H1 (cell line): Measurements from ENCODE around the gene SLC9A2. TPM values are rescaled to one million over a fixed set of nuclear protein-coding genes. Genes with fewer than 3 reads are reported as not detected.

Source experiments
- CTCF ChIA-PET: fragments of 300-600 bp; sonication (Branson Sonifier 250); formaldehyde crosslinking; loops from one replicate; lab custom pipeline; 2021; ENCODE audit not compliant: partially characterized antibody; lab: Charles Lee
- POLR2A ChIA-PET: fragments of 300-600 bp; sonication (Branson Sonifier 250); formaldehyde crosslinking; loops from one replicate; lab custom pipeline; 2021; ENCODE audit warnings: inconsistent platforms; ENCODE audit not compliant: partially characterized antibody; lab: Charles Lee
- DNase-seq, 2 experiments: peaks; one replicate each; pipeline versions ENCODE4 v3.0.0 to v3.0.0-alpha.2; 2010 to 2022; ENCODE audit warnings: low spot score in 2 of 2, low read depth in 1 of 2, mixed read lengths in 1 of 2
- FAIRE-seq: peaks from 2 replicates; lab custom pipeline; 2011; peaks lifted over from hg19 to GRCh38; lab: Jason Lieb, UNC
- H2AFZ ChIP-seq: 2 replicates; pipeline ENCODE4 v1.8.1; 2012; ENCODE audit warnings: low read length, inconsistent platforms
- H2AK5ac ChIP-seq: 2 replicates; pipeline ENCODE4 v1.6.1; 2013; ENCODE audit warnings: low read depth, low read length
- H2BK120ac ChIP-seq: replicated peaks from 2 replicates; pipeline ENCODE3; 2013; ENCODE audit warnings: low read depth, low read length, inconsistent platforms
- H2BK12ac ChIP-seq: 2 replicates; pipeline ENCODE4 v1.6.1; 2013; ENCODE audit warnings: low read depth, low read length
- H2BK15ac ChIP-seq: 2 replicates; pipeline ENCODE4 v1.6.1; 2013; ENCODE audit warnings: low read length
- H2BK20ac ChIP-seq: 2 replicates; pipeline ENCODE4 v1.6.1; 2013; ENCODE audit warnings: low read length
- H2BK5ac ChIP-seq: 2 replicates; pipeline ENCODE4 v1.6.1; 2013; ENCODE audit warnings: low read depth, low read length
- H3K14ac ChIP-seq: 2 replicates; pipeline ENCODE4 v1.6.1; 2013; ENCODE audit warnings: inconsistent platforms; ENCODE audit not compliant: insufficient read length
- H3K18ac ChIP-seq: 2 replicates; pipeline ENCODE4 v1.6.1; 2013; ENCODE audit warnings: low read length; ENCODE audit errors: extremely low read depth
- H3K23ac ChIP-seq: 2 replicates; pipeline ENCODE4 v1.6.1; 2013; ENCODE audit warnings: inconsistent platforms; ENCODE audit not compliant: insufficient read length
- H3K23me2 ChIP-seq: 2 replicates; pipeline ENCODE4 v1.6.1; 2013; ENCODE audit warnings: low read depth, low read length
- H3K27ac ChIP-seq: 2 replicates; pipeline ENCODE4 v1.6.1; 2011; ENCODE audit warnings: low read depth, low read length, inconsistent platforms
- H3K27me3 ChIP-seq, 4 experiments: replicated peaks in 1 of 4; 1 replicate in 1 of 4; 2 replicates in 3 of 4; pipeline versions ENCODE4 v1.6.1 to v1.8.1; 2011 to 2013; ENCODE audit warnings: low read length in 3 of 4, mild to moderate bottlenecking in 3 of 4, inconsistent platforms in 2 of 4, mixed read lengths in 2 of 4, moderate library complexity in 1 of 4; ENCODE audit not compliant: control insufficient read depth in 3 of 4, insufficient read depth in 3 of 4; ENCODE audit errors: extremely low read depth in 1 of 4
- H3K36me3 ChIP-seq, 4 experiments: 2 replicates each; pipeline versions ENCODE4 v1.6.1 to v1.8.1; 2011 to 2013; ENCODE audit warnings: mild to moderate bottlenecking in 4 of 4, low read length in 3 of 4, moderate library complexity in 2 of 4, control low read depth in 1 of 4, inconsistent platforms in 1 of 4; ENCODE audit not compliant: insufficient read depth in 4 of 4, control insufficient read depth in 2 of 4
- H3K4ac ChIP-seq: replicated peaks from 2 replicates; pipeline ENCODE3; 2013; ENCODE audit warnings: low read length, low read depth, mixed read lengths, inconsistent platforms; ENCODE audit not compliant: insufficient read length
- H3K4me1 ChIP-seq, 4 experiments: replicated peaks in 1 of 4; 1 replicate in 1 of 4; 2 replicates in 3 of 4; pipeline versions ENCODE4 v1.6.1 to v1.8.1; 2011 to 2013; ENCODE audit warnings: low read length in 3 of 4, inconsistent platforms in 2 of 4, mixed read lengths in 1 of 4; ENCODE audit not compliant: insufficient read depth in 4 of 4, control insufficient read depth in 3 of 4
- H3K4me2 ChIP-seq, 2 experiments: 2 replicates each; pipeline versions ENCODE4 v1.6.1 to v1.8.1; 2011 to 2013; ENCODE audit warnings: low read depth in 2 of 2, low read length in 2 of 2, control low read depth in 1 of 2, inconsistent platforms in 1 of 2, mild to moderate bottlenecking in 1 of 2; ENCODE audit not compliant: insufficient read depth in 1 of 2
- H3K4me3 ChIP-seq, 4 experiments: fragments of 200-600, 300-600 bp in 1 of 4; sonication (generic), shearing (Covaris generic), sonication (Bioruptor Twin) in 1 of 4; 2 replicates each; pipeline versions ENCODE4 v1.5.1 to v1.8.1; 2011 to 2016; ENCODE audit warnings: low read length in 4 of 4, low read depth in 3 of 4, control low read depth in 2 of 4, inconsistent platforms in 2 of 4, mild to moderate bottlenecking in 2 of 4, mixed read lengths in 1 of 4, moderate library complexity in 1 of 4; ENCODE audit not compliant: insufficient read depth in 2 of 4; ENCODE audit errors: extremely low read depth in 1 of 4
- H3K56ac ChIP-seq: replicated peaks from 2 replicates; pipeline ENCODE3; 2013; ENCODE audit warnings: low read depth, mild to moderate bottlenecking, mixed read lengths, low read length, inconsistent platforms; ENCODE audit not compliant: insufficient read length
- H3K79me1 ChIP-seq: 2 replicates; pipeline ENCODE4 v1.6.1; 2013; ENCODE audit warnings: low read depth, low read length, control low read depth
- H3K79me2 ChIP-seq, 2 experiments: 2 replicates each; pipeline versions ENCODE4 v1.6.1 to v1.8.1; 2012 to 2013; ENCODE audit warnings: low read length in 2 of 2, mild to moderate bottlenecking in 2 of 2, inconsistent platforms in 1 of 2; ENCODE audit not compliant: insufficient read depth in 2 of 2, control insufficient read depth in 1 of 2
- H3K9ac ChIP-seq, 4 experiments: replicated peaks in 1 of 4; 1 replicate in 1 of 4; 2 replicates in 3 of 4; pipeline versions ENCODE4 v1.6.1 to v1.8.1; 2011 to 2013; ENCODE audit warnings: low read depth in 3 of 4, low read length in 3 of 4, control low read depth in 2 of 4, mild to moderate bottlenecking in 2 of 4, moderate library complexity in 2 of 4, inconsistent platforms in 1 of 4; ENCODE audit errors: extremely low read depth in 1 of 4
- H3K9me3 ChIP-seq, 2 experiments: 2 replicates each; pipeline versions ENCODE4 v1.6.1 to v1.8.1; 2012 to 2013; ENCODE audit warnings: mild to moderate bottlenecking in 2 of 2, moderate library complexity in 2 of 2, control low read depth in 1 of 2, inconsistent platforms in 1 of 2, low read depth in 1 of 2, low read length in 1 of 2, mixed read lengths in 1 of 2; ENCODE audit not compliant: insufficient read depth in 2 of 2
- H4K20me1 ChIP-seq, 2 experiments: replicated peaks in 1 of 2; 2 replicates each; pipeline versions ENCODE3 to v1.8.1; 2011 to 2013; ENCODE audit warnings: inconsistent platforms in 2 of 2, low read length in 2 of 2, mild to moderate bottlenecking in 1 of 2; ENCODE audit not compliant: insufficient read depth in 2 of 2, control insufficient read depth in 1 of 2
- H4K5ac ChIP-seq: 2 replicates; pipeline ENCODE4 v1.6.1; 2013; ENCODE audit warnings: low read length, low read depth, mixed read lengths, inconsistent platforms; ENCODE audit not compliant: insufficient read length
- H4K8ac ChIP-seq: 2 replicates; pipeline ENCODE4 v1.8.0; 2013; ENCODE audit warnings: mild to moderate bottlenecking, moderate library complexity, low read length, inconsistent platforms; ENCODE audit not compliant: insufficient read depth; ENCODE audit errors: extremely low read depth
- H4K91ac ChIP-seq: replicated peaks from 2 replicates; pipeline ENCODE3; 2013; ENCODE audit warnings: low read length, mixed read lengths, inconsistent platforms; ENCODE audit not compliant: insufficient read length
- BCL11A ChIP-seq, 2 experiments: IDR thresholded peaks; one replicate each; pipeline ENCODE4 v1.6.1; 2011; ENCODE audit warnings: low read depth in 2 of 2, low read length in 2 of 2, mild to moderate bottlenecking in 2 of 2
- CHD2 ChIP-seq: IDR thresholded peaks from 2 replicates; pipeline ENCODE4 v1.6.1; 2012; ENCODE audit warnings: low read length, improper control_type of control experiment
- HDAC2 ChIP-seq, 2 experiments: fragments of 300-600 bp in 1 of 2; sonication (generic) in 1 of 2; IDR thresholded peaks; 2 replicates each; pipeline ENCODE4 v1.6.1; 2011 to 2012; ENCODE audit warnings: low read depth in 2 of 2, low read length in 2 of 2, mild to moderate bottlenecking in 2 of 2, moderate library complexity in 2 of 2, borderline replicate concordance in 1 of 2, inconsistent platforms in 1 of 2
- POU5F1 ChIP-seq: IDR thresholded peaks from 2 replicates; pipeline ENCODE4 v1.6.1; 2011; ENCODE audit warnings: low read depth, mild to moderate bottlenecking, low read length, moderate library complexity
- RBBP5 ChIP-seq: IDR thresholded peaks from 2 replicates; pipeline ENCODE4 v1.7.1; 2012; ENCODE audit warnings: low read depth, mild to moderate bottlenecking, inconsistent platforms, low read length, moderate library complexity, borderline replicate concordance
- RFX5 ChIP-seq: IDR thresholded peaks from 2 replicates; pipeline ENCODE4 v1.6.1; 2011; ENCODE audit warnings: low read depth, low read length, improper control_type of control experiment, borderline replicate concordance
- RXRA ChIP-seq: IDR thresholded peaks from 2 replicates; pipeline ENCODE4 v1.6.1; 2011; ENCODE audit warnings: low read depth, mild to moderate bottlenecking, low read length, moderate library complexity; ENCODE audit not compliant: insufficient read depth
- SIX5 ChIP-seq: IDR thresholded peaks from 2 replicates; pipeline ENCODE4 v1.6.1; 2011; ENCODE audit warnings: mild to moderate bottlenecking, low read depth, low read length
- SP2 ChIP-seq: IDR thresholded peaks from 2 replicates; pipeline ENCODE4 v1.6.1; 2012; ENCODE audit warnings: mild to moderate bottlenecking, low read length, inconsistent platforms
- SP4 ChIP-seq: IDR thresholded peaks from 2 replicates; pipeline ENCODE4 v1.6.1; 2012; ENCODE audit warnings: low read length, inconsistent platforms
- USF2 ChIP-seq: IDR thresholded peaks from 2 replicates; pipeline ENCODE4 v1.6.1; 2011; ENCODE audit warnings: low read length, improper control_type of control experiment
- YY1 ChIP-seq: IDR thresholded peaks from 2 replicates; pipeline ENCODE4 v1.6.1; 2011; ENCODE audit warnings: low read depth, mild to moderate bottlenecking, low read length
- WGBS, 2 experiments: shearing (Covaris generic) in 1 of 2; methylation state at CpG; one replicate each; pipeline versions ENCODE4 v1.1.6 to v1.1.7; 2013 to 2015; ENCODE audit warnings: low lambda C conversion rate in 2 of 2, mixed read lengths in 2 of 2, inconsistent platforms in 1 of 2, low coverage in 1 of 2, missing lambda C conversion rate in 1 of 2; ENCODE audit not compliant: insufficient replicate concordance in 2 of 2, insufficient coverage in 1 of 2, insufficient read length in 1 of 2; ENCODE audit errors: extremely low coverage in 1 of 2, missing lambda C conversion rate in 1 of 2; 5-methylcytosine and 5-hydroxymethylcytosine counted together
- polyA plus RNA-seq, 7 experiments: library from polyadenylated mRNA; depleted of rRNA in 3 of 7; stranded (reverse) in 5 of 7; unstranded in 2 of 7; fragments of >200 nt in 5 of 7; fragments of 200-250 nt in 2 of 7; gene quantifications; 1 replicate in 5 of 7; 2 replicates in 1 of 7; 4 replicates in 1 of 7; pipeline versions ENCODE4 v1.2.1 to v1.2.3, GENCODE V29; 2011 to 2013; ENCODE audit warnings: missing spikeins in 2 of 7, mixed read lengths in 2 of 7
- total RNA-seq: library from RNA; stranded (reverse); fragmentation: NEBNext Ultra II Directional; extraction: Animal tissue kit (Norgen Biotek cat#: 25700); gene quantifications from 2 replicates; pipeline ENCODE4 v1.2.1, GENCODE V29; 2021
- TF ChIP-seq, protein P1 (sequence below): IDR thresholded peaks from 2 replicates; pipeline ENCODE4 v1.6.1; 2012; ENCODE audit warnings: inconsistent platforms

Gene SLC9A2
- total and polyA plus RNA-seq, 2 of the 8 experiments (the other 6 are each of a cell fraction or from before 2014, with no cell fraction given) = 0.06 to 0.13 TPM

- DNase-seq (no peak), FAIRE-seq (no peak)
- H3K4me1 ChIP-seq = no peaks in the 10 kb centered on the region
- H3K27me3 ChIP-seq = no peaks in the 10 kb centered on the region
- 80% methylated on average over 4 of the region's 4 CpGs; no CpG with 5 or more reads in 1 of the 2 experiments for WGBS, 2 experiments
- H3K4me3 ChIP-seq = no peak overlapping the region
- no peak overlapping the region for H2BK120ac ChIP-seq
- H2BK15ac ChIP-seq = no peak overlapping the region
- H3K18ac ChIP-seq = no peak overlapping the region
- H2BK20ac ChIP-seq = no peak overlapping the region
- no peak overlapping the region for H4K91ac ChIP-seq
- no peak overlapping the region for H2AK5ac ChIP-seq
- no peak overlapping the region for H3K27ac ChIP-seq
- no peaks in the 10 kb centered on the region for H3K79me1 ChIP-seq
- no peaks in the 10 kb centered on the region for H3K23me2 ChIP-seq
- no peak overlapping the region for H2BK5ac ChIP-seq
- H3K4ac ChIP-seq = no peak overlapping the region
- ChIA-PET POLR2A (no interaction called here), CTCF (no interaction called here)
- H3K4me2 ChIP-seq = no peak overlapping the region
- H3K14ac ChIP-seq = no peak overlapping the region
- no peak overlapping the region for H3K9ac ChIP-seq
- H3K9me3 ChIP-seq = no peaks in the 10 kb centered on the region
- no peak overlapping the region for H3K56ac ChIP-seq
- H3K79me2 ChIP-seq = no peaks in the 10 kb centered on the region
- no peaks in the 10 kb centered on the region for H4K20me1 ChIP-seq
- H2BK12ac ChIP-seq = no peak overlapping the region
- H3K23ac ChIP-seq = no peak overlapping the region
- H2AFZ ChIP-seq = no peak overlapping the region
- H4K8ac ChIP-seq = no peak overlapping the region
- H4K5ac ChIP-seq = no peak overlapping the region
- H3K36me3 ChIP-seq = no peaks in the 10 kb centered on the region
- TF ChIP-seq, protein P1, sequence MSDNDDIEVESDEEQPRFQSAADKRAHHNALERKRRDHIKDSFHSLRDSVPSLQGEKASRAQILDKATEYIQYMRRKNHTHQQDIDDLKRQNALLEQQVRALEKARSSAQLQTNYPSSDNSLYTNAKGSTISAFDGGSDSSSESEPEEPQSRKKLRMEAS = no peak
- TF ChIP-seq USF2 (no peak), SIX5 (no peak), SP2 (no peak), RXRA (no peak), BCL11A (IDR thresholded peaks at IDR 0.05; ENCODE audit: low read depth in 2 of 2, low read length in 2 of 2) (no peak), YY1 (no peak), RBBP5 (no peak), RFX5 (no peak), SP4 (no peak), CHD2 (no peak), POU5F1 (no peak), HDAC2 (IDR thresholded peaks at IDR 0.05; ENCODE audit: borderline replicate concordance in 1 of 2, low read depth in 2 of 2, low read length in 2 of 2) (no peak)
These were observed 52.9 kb downstream of the SLC9A2 start for GRCh38 chr2:102672107-102672776.
